HEK293 (cell line): ENCODE data around the gene SPTLC2.
A peak's percentile ranks its signal among the peaks of the same experiment; 100 is the strongest.

Experiments used
- CTCF ChIA-PET: fragments of 350-600 bp; formaldehyde crosslinking; extraction: SDS; loops from one replicate; lab custom pipeline; 2021; ENCODE audit warnings: antibody characterized with exemption; lab: Yijun Ruan, JAX
- POLR2A ChIA-PET: fragments of 300-600 bp; formaldehyde crosslinking; extraction: SDS; loops from one replicate; lab custom pipeline; 2020; ENCODE audit warnings: antibody characterized with exemption, inconsistent platforms; lab: Yijun Ruan, JAX
- H3K27ac ChIP-seq: fragments of 200-500 bp; sonication (Bioruptor generic); 2 replicates; pipeline ENCODE4 v1.5.1; 2014; ENCODE audit warnings: low read depth, low read length, control low read depth, inconsistent platforms; ENCODE audit errors: extremely low read depth
- H3K36me3 ChIP-seq, 2 experiments: fragments of 200-500 bp in 1 of 2; sonication (Bioruptor generic) in 1 of 2; 1 replicate in 1 of 2; 2 replicates in 1 of 2; pipeline ENCODE4 v1.5.1; 2014 to 2017; ENCODE audit warnings: inconsistent platforms in 2 of 2, low read length in 2 of 2; ENCODE audit not compliant: control insufficient read depth in 2 of 2, insufficient read depth in 1 of 2
- H3K4me1 ChIP-seq: fragments of 200-500 bp; sonication (Bioruptor generic); 2 replicates; pipeline ENCODE4 v1.5.1; 2014; ENCODE audit warnings: mild to moderate bottlenecking, low read length, inconsistent platforms; ENCODE audit not compliant: control insufficient read depth, insufficient read depth
- H3K4me3 ChIP-seq: 2 replicates; pipeline ENCODE4 v1.5.1; 2011; ENCODE audit warnings: low read depth, mild to moderate bottlenecking, control low read depth, low read length, moderate library complexity
- H3K9me3 ChIP-seq: fragments of 200-500 bp; sonication (Bioruptor generic); 2 replicates; pipeline ENCODE4 v1.5.1; 2014; ENCODE audit warnings: low read depth, low read length, inconsistent platforms; ENCODE audit not compliant: control insufficient read depth, insufficient read depth
- FEZF1 ChIP-seq: fragments of 450-650 bp; formaldehyde crosslinking; IDR thresholded peaks from 2 replicates; pipeline ENCODE4 v1.5.1; 2016; ENCODE audit warnings: missing biosample characterization, missing genetic modification characterization
- IKZF3 ChIP-seq: fragments of 450-650 bp; IDR thresholded peaks from 2 replicates; pipeline ENCODE4 v1.5.0; 2018; ENCODE audit warnings: missing biosample characterization, mild to moderate bottlenecking, missing genetic modification characterization, moderate library complexity
- KLF1 ChIP-seq: fragments of 450-650 bp; formaldehyde crosslinking; IDR thresholded peaks from 2 replicates; pipeline ENCODE4 v1.5.1; 2016; ENCODE audit warnings: missing biosample characterization, missing genetic modification characterization
- KLF7 ChIP-seq: fragments of 450-650 bp; formaldehyde crosslinking; IDR thresholded peaks from 2 replicates; pipeline ENCODE4 v1.5.1; 2016; ENCODE audit warnings: missing biosample characterization, missing genetic modification characterization, borderline replicate concordance
- KLF8 ChIP-seq: fragments of 450-650 bp; formaldehyde crosslinking; IDR thresholded peaks from 2 replicates; pipeline ENCODE4 v1.5.1; 2016; ENCODE audit warnings: missing biosample characterization, missing genetic modification characterization
- SALL2 ChIP-seq: fragments of 450-650 bp; formaldehyde crosslinking; IDR thresholded peaks from 2 replicates; pipeline ENCODE4 v1.5.0; 2017; ENCODE audit warnings: missing biosample characterization, mild to moderate bottlenecking, missing genetic modification characterization, borderline replicate concordance
- SCRT2 ChIP-seq: fragments of 450-650 bp; formaldehyde crosslinking; IDR thresholded peaks from 2 replicates; pipeline ENCODE4 v1.5.1; 2016; ENCODE audit warnings: missing biosample characterization, missing genetic modification characterization
- SETDB1 ChIP-seq: IDR thresholded peaks from one replicate; pipeline ENCODE4 v1.6.1; 2017; ENCODE audit warnings: mild to moderate bottlenecking, low read length, moderate library complexity, mixed read lengths; ENCODE audit not compliant: insufficient read length
- SP3 ChIP-seq: fragments of 450-650 bp; formaldehyde crosslinking; IDR thresholded peaks from 2 replicates; pipeline ENCODE4 v1.5.1; 2016; ENCODE audit warnings: missing biosample characterization, missing genetic modification characterization
- ZBTB17 ChIP-seq: fragments of 450-650 bp; formaldehyde crosslinking; IDR thresholded peaks from 2 replicates; pipeline ENCODE4 v1.5.1; 2016; ENCODE audit warnings: missing biosample characterization, missing genetic modification characterization
- ZBTB44 ChIP-seq: fragments of 450-650 bp; IDR thresholded peaks from 2 replicates; pipeline ENCODE4 v1.5.1; 2018; ENCODE audit warnings: missing biosample characterization, mild to moderate bottlenecking, missing genetic modification characterization
- ZFP3 ChIP-seq: fragments of 450-650 bp; formaldehyde crosslinking; IDR thresholded peaks from 2 replicates; pipeline ENCODE4 v1.5.1; 2016; ENCODE audit warnings: low read depth, missing biosample characterization, missing genetic modification characterization
- ZNF266 ChIP-seq: fragments of 450-650 bp; formaldehyde crosslinking; IDR thresholded peaks from 2 replicates; pipeline ENCODE4 v1.5.1; 2016; ENCODE audit warnings: missing biosample characterization, missing genetic modification characterization, low read depth
- ZNF274 ChIP-seq, 2 experiments: fragments of 200-500 bp in 1 of 2; fragments of 450-650 bp in 1 of 2; sonication (Bioruptor generic) in 1 of 2; formaldehyde crosslinking in 1 of 2; IDR thresholded peaks; 2 replicates each; pipeline versions ENCODE4 v1.5.1 to v1.6.1; 2014 to 2016; ENCODE audit warnings: borderline replicate concordance in 1 of 2, inconsistent platforms in 1 of 2, low read length in 1 of 2, missing biosample characterization in 1 of 2, missing genetic modification characterization in 1 of 2
- ZNF366 ChIP-seq: fragments of 450-650 bp; formaldehyde crosslinking; conservative IDR thresholded peaks from 2 replicates; pipeline ENCODE4 v1.5.1; 2016; ENCODE audit warnings: missing biosample characterization, missing genetic modification characterization
- ZNF394 ChIP-seq: fragments of 450-650 bp; formaldehyde crosslinking; IDR thresholded peaks from 2 replicates; pipeline ENCODE4 v1.5.1; 2016; ENCODE audit warnings: missing biosample characterization, missing genetic modification characterization, mild to moderate bottlenecking, moderate library complexity, borderline replicate concordance
- ZNF423 ChIP-seq: fragments of 450-650 bp; formaldehyde crosslinking; IDR thresholded peaks from 2 replicates; pipeline ENCODE4 v1.5.1; 2016; ENCODE audit warnings: missing biosample characterization, missing genetic modification characterization
- ZNF544 ChIP-seq: fragments of 450-650 bp; formaldehyde crosslinking; IDR thresholded peaks from 2 replicates; pipeline ENCODE4 v1.5.0; 2017; ENCODE audit warnings: missing biosample characterization, missing genetic modification characterization
- ZNF560 ChIP-seq: fragments of 450-650 bp; formaldehyde crosslinking; IDR thresholded peaks from 2 replicates; pipeline ENCODE4 v1.5.1; 2017; ENCODE audit warnings: missing biosample characterization, missing genetic modification characterization, borderline replicate concordance
- ZNF777 ChIP-seq: fragments of 450-650 bp; formaldehyde crosslinking; IDR thresholded peaks from 2 replicates; pipeline ENCODE4 v1.5.1; 2017; ENCODE audit warnings: missing biosample characterization, missing genetic modification characterization, borderline replicate concordance
- ZNF837 ChIP-seq: fragments of 450-650 bp; formaldehyde crosslinking; IDR thresholded peaks from 2 replicates; pipeline ENCODE4 v1.5.1; 2016; ENCODE audit warnings: missing biosample characterization, missing genetic modification characterization
- ZSCAN16 ChIP-seq: fragments of 450-650 bp; formaldehyde crosslinking; IDR thresholded peaks from 2 replicates; pipeline ENCODE4 v1.5.1; 2016; ENCODE audit warnings: missing biosample characterization, missing genetic modification characterization
- ZXDB ChIP-seq: fragments of 450-650 bp; formaldehyde crosslinking; IDR thresholded peaks from 2 replicates; pipeline ENCODE4 v1.5.1; 2016; ENCODE audit warnings: missing biosample characterization, missing genetic modification characterization
- TF ChIP-seq, protein P1 (sequence below): fragments of 450-650 bp; formaldehyde crosslinking; IDR thresholded peaks from 2 replicates; pipeline ENCODE4 v1.5.1; 2016; ENCODE audit warnings: missing biosample characterization, missing genetic modification characterization
- TF ChIP-seq, protein P2 (sequence below): fragments of 450-650 bp; IDR thresholded peaks from 2 replicates; pipeline ENCODE4 v1.5.1; 2018; ENCODE audit warnings: missing biosample characterization, missing genetic modification characterization
- TF ChIP-seq, protein P3 (sequence below): sonication (generic); formaldehyde crosslinking; IDR thresholded peaks from 2 replicates; pipeline ENCODE4 v1.8.1; 2022; ENCODE audit warnings: mild to moderate bottlenecking, moderate library complexity, missing genetic modification reagents

The SPTLC2 gene

GRCh38 chr14:77625360-77625759 is 8.9 kb upstream of the SPTLC2 start:
- POLR2A ChIA-PET, result no interaction called here
- Histone ChIP-seq H3K36me3 (no peaks in the 10 kb centered on the region), H3K9me3 (no peaks in the 10 kb centered on the region), H3K4me3 (no peak overlapping the region), H3K4me1 (no peaks in the 10 kb centered on the region), H3K27ac (no peak overlapping the region)
- no peak for TF ChIP-seq KLF8 (tag by site-specific recombination)
- TF ChIP-seq, protein P1, sequence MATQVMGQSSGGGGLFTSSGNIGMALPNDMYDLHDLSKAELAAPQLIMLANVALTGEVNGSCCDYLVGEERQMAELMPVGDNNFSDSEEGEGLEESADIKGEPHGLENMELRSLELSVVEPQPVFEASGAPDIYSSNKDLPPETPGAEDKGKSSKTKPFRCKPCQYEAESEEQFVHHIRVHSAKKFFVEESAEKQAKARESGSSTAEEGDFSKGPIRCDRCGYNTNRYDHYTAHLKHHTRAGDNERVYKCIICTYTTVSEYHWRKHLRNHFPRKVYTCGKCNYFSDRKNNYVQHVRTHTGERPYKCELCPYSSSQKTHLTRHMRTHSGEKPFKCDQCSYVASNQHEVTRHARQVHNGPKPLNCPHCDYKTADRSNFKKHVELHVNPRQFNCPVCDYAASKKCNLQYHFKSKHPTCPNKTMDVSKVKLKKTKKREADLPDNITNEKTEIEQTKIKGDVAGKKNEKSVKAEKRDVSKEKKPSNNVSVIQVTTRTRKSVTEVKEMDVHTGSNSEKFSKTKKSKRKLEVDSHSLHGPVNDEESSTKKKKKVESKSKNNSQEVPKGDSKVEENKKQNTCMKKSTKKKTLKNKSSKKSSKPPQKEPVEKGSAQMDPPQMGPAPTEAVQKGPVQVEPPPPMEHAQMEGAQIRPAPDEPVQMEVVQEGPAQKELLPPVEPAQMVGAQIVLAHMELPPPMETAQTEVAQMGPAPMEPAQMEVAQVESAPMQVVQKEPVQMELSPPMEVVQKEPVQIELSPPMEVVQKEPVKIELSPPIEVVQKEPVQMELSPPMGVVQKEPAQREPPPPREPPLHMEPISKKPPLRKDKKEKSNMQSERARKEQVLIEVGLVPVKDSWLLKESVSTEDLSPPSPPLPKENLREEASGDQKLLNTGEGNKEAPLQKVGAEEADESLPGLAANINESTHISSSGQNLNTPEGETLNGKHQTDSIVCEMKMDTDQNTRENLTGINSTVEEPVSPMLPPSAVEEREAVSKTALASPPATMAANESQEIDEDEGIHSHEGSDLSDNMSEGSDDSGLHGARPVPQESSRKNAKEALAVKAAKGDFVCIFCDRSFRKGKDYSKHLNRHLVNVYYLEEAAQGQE (tag by site-specific recombination), result no peak
- TF ChIP-seq ZNF274 (IDR thresholded peaks at IDR 0.05; ENCODE audit: low read length), result no peak
- no peak for TF ChIP-seq ZNF274 (tag by site-specific recombination; IDR thresholded peaks at IDR 0.05; ENCODE audit: borderline replicate concordance)
- no peak for TF ChIP-seq ZNF394
- TF ChIP-seq ZSCAN16 (tag by site-specific recombination), result no peak
- TF ChIP-seq ZXDB (tag by site-specific recombination), result no peak
- TF ChIP-seq KLF7 (tag by site-specific recombination), result no peak
- no peak for TF ChIP-seq ZNF266 (tag by site-specific recombination)
- TF ChIP-seq IKZF3 (tag by site-specific recombination), result no peak
- TF ChIP-seq, protein P2, sequence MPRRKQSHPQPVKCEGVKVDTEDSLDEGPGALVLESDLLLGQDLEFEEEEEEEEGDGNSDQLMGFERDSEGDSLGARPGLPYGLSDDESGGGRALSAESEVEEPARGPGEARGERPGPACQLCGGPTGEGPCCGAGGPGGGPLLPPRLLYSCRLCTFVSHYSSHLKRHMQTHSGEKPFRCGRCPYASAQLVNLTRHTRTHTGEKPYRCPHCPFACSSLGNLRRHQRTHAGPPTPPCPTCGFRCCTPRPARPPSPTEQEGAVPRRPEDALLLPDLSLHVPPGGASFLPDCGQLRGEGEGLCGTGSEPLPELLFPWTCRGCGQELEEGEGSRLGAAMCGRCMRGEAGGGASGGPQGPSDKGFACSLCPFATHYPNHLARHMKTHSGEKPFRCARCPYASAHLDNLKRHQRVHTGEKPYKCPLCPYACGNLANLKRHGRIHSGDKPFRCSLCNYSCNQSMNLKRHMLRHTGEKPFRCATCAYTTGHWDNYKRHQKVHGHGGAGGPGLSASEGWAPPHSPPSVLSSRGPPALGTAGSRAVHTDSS (tag by site-specific recombination), result no peak
- no peak for TF ChIP-seq ZNF837 (tag by site-specific recombination)
- no peak for TF ChIP-seq ZFP3 (tag by site-specific recombination)
- no peak for TF ChIP-seq SALL2 (tag by site-specific recombination)
- TF ChIP-seq SETDB1, result no peak
- no peak for TF ChIP-seq ZBTB44 (tag by site-specific recombination)
- no peak for TF ChIP-seq KLF1 (tag by site-specific recombination)
- TF ChIP-seq SP3 (tag by site-specific recombination), result no peak
- CTCF ChIA-PET, result interaction anchor here (0.6 kb wide), 1 partner anchor 1447 kb away, joined by 3 read pairs; no protein-coding TSS in a partner anchor

DNA sequence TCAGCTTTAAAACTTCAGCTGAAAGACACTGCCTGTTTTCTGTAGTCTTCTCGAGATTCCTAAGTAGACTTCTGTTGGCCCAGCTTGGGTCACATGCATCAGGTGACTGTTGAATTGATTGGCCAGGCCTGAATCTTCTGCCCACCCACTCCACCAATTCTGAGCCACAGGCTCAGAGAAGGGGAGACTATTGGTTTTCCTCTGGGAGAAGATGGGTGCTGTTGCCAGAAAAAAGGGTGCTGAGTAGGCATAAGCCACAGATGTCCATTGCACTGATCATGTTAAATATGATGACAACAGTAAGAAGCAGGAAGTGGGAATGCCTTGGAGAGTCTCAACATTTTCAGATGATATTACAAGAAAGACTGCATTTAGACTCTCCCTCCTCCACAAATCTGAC is 6.8 kb upstream of the SPTLC2 start:
- no peaks in the 10 kb centered on the region for H3K36me3 ChIP-seq
- no peaks in the 10 kb centered on the region for H3K9me3 ChIP-seq
- ChIA-PET POLR2A (no interaction called here), CTCF (no interaction called here)
- no peaks in the 10 kb centered on the region for H3K4me1 ChIP-seq
- no peak overlapping the region for H3K4me3 ChIP-seq
- H3K27ac ChIP-seq, result no peak overlapping the region
- no peak for TF ChIP-seq ZNF366 (tag by site-specific recombination)
- TF ChIP-seq, protein P3, sequence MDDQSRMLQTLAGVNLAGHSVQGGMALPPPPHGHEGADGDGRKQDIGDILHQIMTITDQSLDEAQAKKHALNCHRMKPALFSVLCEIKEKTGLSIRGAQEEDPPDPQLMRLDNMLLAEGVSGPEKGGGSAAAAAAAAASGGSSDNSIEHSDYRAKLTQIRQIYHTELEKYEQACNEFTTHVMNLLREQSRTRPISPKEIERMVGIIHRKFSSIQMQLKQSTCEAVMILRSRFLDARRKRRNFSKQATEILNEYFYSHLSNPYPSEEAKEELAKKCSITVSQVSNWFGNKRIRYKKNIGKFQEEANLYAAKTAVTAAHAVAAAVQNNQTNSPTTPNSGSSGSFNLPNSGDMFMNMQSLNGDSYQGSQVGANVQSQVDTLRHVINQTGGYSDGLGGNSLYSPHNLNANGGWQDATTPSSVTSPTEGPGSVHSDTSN (CRISPR knock-in tag), result no peak
- no peak for TF ChIP-seq FEZF1 (tag by site-specific recombination)
- no peak for TF ChIP-seq ZNF560 (tag by site-specific recombination)
- no peak for TF ChIP-seq ZNF423 (tag by site-specific recombination)
- TF ChIP-seq ZBTB17, result peak; percentile 28; the same call in 1 of the 2 replicates
- peak; percentile 52; the same call in 1 of the 2 replicates for TF ChIP-seq SCRT2 (tag by site-specific recombination)
- TF ChIP-seq ZBTB44 (tag by site-specific recombination), result no peak
- no peak for TF ChIP-seq ZNF544 (tag by site-specific recombination)
- no peak for TF ChIP-seq ZNF777 (tag by site-specific recombination)
